Measurements from ENCODE around the gene PHF20.

PHF20 gene

GRCh38 chr20:35978041-35978513 lies 206.3 kb downstream of the PHF20 start:
- H3K36me3 ChIP-seq (replicated peaks; ENCODE audit: insufficient read depth, low read length) = no peaks in the 10 kb centered on the region
- H3K9me3 ChIP-seq (replicated peaks; ENCODE audit: insufficient read depth, low read length) = no peaks in the 10 kb centered on the region
- H3K27ac ChIP-seq (ENCODE audit: low read length) = no peak overlapping the region
- TF ChIP-seq CTCF (IDR thresholded peaks at IDR 0.05; ENCODE audit: low read length) = no peak
- no peak for TF ChIP-seq EZH2 (optimal IDR thresholded peaks at IDR 0.05; ENCODE audit: low read depth, low read length)
- no peak for TF ChIP-seq EZH2phosphoT487 (IDR thresholded peaks at IDR 0.05; ENCODE audit: low read length)
- no peaks in the 10 kb centered on the region for H4K20me1 ChIP-seq (ENCODE audit: insufficient read depth, low read length)
- H3F3A ChIP-seq (ENCODE audit: insufficient read depth, low read length) = 0 out of 2 replicates have a peak, but pooled peaks cover 5% of the 10 kb centered on the region
- no peaks in the 10 kb centered on the region for H3K79me2 ChIP-seq (ENCODE audit: low read length)
- no peak overlapping the region for H2AFZ ChIP-seq (ENCODE audit: low read length)
- no peak for DNase-seq
- no peak overlapping the region for H3K4me2 ChIP-seq (ENCODE audit: low read depth, low read length)
- H3K27me3 ChIP-seq (replicated peaks; ENCODE audit: insufficient read depth, low read length) = no peaks in the 10 kb centered on the region
- 0 out of 2 replicates have a peak, but pooled peaks cover 4% of the 10 kb centered on the region for H3K4me1 ChIP-seq (ENCODE audit: low read length)
- H3K4me3 ChIP-seq (ENCODE audit: low read length) = no peak overlapping the region
- no peak overlapping the region for H3K9ac ChIP-seq (ENCODE audit: low read length)
- H3K9me2 ChIP-seq (replicated peaks; ENCODE audit: insufficient read depth, low read length) = no peaks in the 10 kb centered on the region

DNA sequence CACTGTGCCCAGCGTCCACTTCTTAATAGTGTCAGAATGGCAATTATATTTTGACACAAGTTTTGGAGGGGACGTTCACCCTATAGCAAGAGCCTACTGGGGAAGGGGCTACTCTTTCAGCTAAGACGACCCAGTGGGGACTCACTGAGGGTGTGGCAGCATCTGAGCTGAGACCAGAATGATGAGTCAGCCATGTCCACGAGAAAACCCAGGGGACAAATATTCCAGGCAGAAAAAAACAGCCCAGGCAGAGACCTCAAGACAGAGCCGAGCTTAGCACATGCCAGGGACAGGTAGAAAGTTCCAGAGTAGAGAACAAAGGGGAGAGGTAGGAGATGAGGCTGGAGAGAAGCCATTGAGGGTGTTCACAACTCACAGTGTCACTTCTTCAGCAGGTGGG lies 207.7 kb downstream of the PHF20 start:
- TF ChIP-seq EZH2phosphoT487 (IDR thresholded peaks at IDR 0.05; ENCODE audit: low read length) (no peak), CTCF (IDR thresholded peaks at IDR 0.05; ENCODE audit: low read length) (no peak), EZH2 (optimal IDR thresholded peaks at IDR 0.05; ENCODE audit: low read depth, low read length) (no peak)
- Histone ChIP-seq H3K27me3 (replicated peaks; ENCODE audit: insufficient read depth, low read length) (no peaks in the 10 kb centered on the region), H2AFZ (ENCODE audit: low read length) (no peak overlapping the region), H3K79me2 (ENCODE audit: low read length) (no peaks in the 10 kb centered on the region), H3K4me2 (ENCODE audit: low read depth, low read length) (no peak overlapping the region), H3K36me3 (replicated peaks; ENCODE audit: insufficient read depth, low read length) (no peaks in the 10 kb centered on the region), H3K27ac (ENCODE audit: low read length) (no peak overlapping the region), H3F3A (ENCODE audit: insufficient read depth, low read length) (0 out of 2 replicates have a peak, but pooled peaks cover 5% of the 10 kb centered on the region), H3K9ac (ENCODE audit: low read length) (no peak overlapping the region), H3K9me2 (replicated peaks; ENCODE audit: insufficient read depth, low read length) (no peaks in the 10 kb centered on the region), H3K9me3 (replicated peaks; ENCODE audit: insufficient read depth, low read length) (no peaks in the 10 kb centered on the region), H3K4me1 (ENCODE audit: low read length) (0 out of 2 replicates have a peak, but pooled peaks cover 4% of the 10 kb centered on the region), H3K4me3 (ENCODE audit: low read length) (no peak overlapping the region), H4K20me1 (ENCODE audit: insufficient read depth, low read length) (no peaks in the 10 kb centered on the region)
- DNase-seq = no peak

GRCh38 chr20:35981969-35982368 lies 210.2 kb downstream of the PHF20 start:
- DNase-seq = no peak
- no peaks in the 10 kb centered on the region for H3K79me2 ChIP-seq (ENCODE audit: low read length)
- H3K27me3 ChIP-seq (replicated peaks; ENCODE audit: insufficient read depth, low read length) = no peaks in the 10 kb centered on the region
- no peak overlapping the region for H3K4me2 ChIP-seq (ENCODE audit: low read depth, low read length)
- no peak overlapping the region for H3K9ac ChIP-seq (ENCODE audit: low read length)
- H3K36me3 ChIP-seq (replicated peaks; ENCODE audit: insufficient read depth, low read length) = no peaks in the 10 kb centered on the region
- no peak overlapping the region for H3K27ac ChIP-seq (ENCODE audit: low read length)
- no peaks in the 10 kb centered on the region for H4K20me1 ChIP-seq (ENCODE audit: insufficient read depth, low read length)
- H3K9me3 ChIP-seq (replicated peaks; ENCODE audit: insufficient read depth, low read length) = no peaks in the 10 kb centered on the region
- H3F3A ChIP-seq (ENCODE audit: insufficient read depth, low read length) = no peaks in the 10 kb centered on the region
- no peak overlapping the region for H2AFZ ChIP-seq (ENCODE audit: low read length)
- no peak for TF ChIP-seq CTCF (IDR thresholded peaks at IDR 0.05; ENCODE audit: low read length)
- no peak for TF ChIP-seq EZH2phosphoT487 (IDR thresholded peaks at IDR 0.05; ENCODE audit: low read length)
- no peak for TF ChIP-seq EZH2 (optimal IDR thresholded peaks at IDR 0.05; ENCODE audit: low read depth, low read length)
- H3K4me3 ChIP-seq (ENCODE audit: low read length) = no peak overlapping the region
- H3K9me2 ChIP-seq (replicated peaks; ENCODE audit: insufficient read depth, low read length) = no peaks in the 10 kb centered on the region
- H3K4me1 ChIP-seq (ENCODE audit: low read length) = no peaks in the 10 kb centered on the region
